Endothelial cell of umbilical vein (primary cell): ENCODE data around the gene HCFC1R1. TPM values are rescaled to one million over a fixed set of nuclear protein-coding genes. Genes with fewer than 3 reads are reported as not detected.

Experiments
- BruUV-seq: library from RNA; stranded (reverse); fragments of 400-500 nt; replicated peaks from 2 replicates; lab custom pipeline; 2021; lab: Mats Ljungman, UMichigan
- CTCF ChIA-PET: fragments of 300-600, 350-600 bp; sonication (Branson Sonifier 250); formaldehyde crosslinking; loops from one replicate; lab custom pipeline; 2021; ENCODE audit warnings: antibody characterized with exemption, inconsistent platforms; lab: Charles Lee
- POLR2A ChIA-PET: fragments of 300-600, 350-600 bp; sonication (Branson Sonifier 250); formaldehyde crosslinking; loops from one replicate; lab custom pipeline; 2021; ENCODE audit warnings: antibody characterized with exemption, inconsistent platforms; lab: Charles Lee
- DNase-seq: peaks from one replicate; pipeline ENCODE4 v3.0.0-alpha.2; 2011; ENCODE audit warnings: low read depth, low spot score
- FAIRE-seq: peaks from 2 replicates; lab custom pipeline; 2011; peaks lifted over from hg19 to GRCh38; lab: Jason Lieb, UNC
- H2AFZ ChIP-seq: 2 replicates; pipeline ENCODE4 v1.6.0; 2012; ENCODE audit warnings: low read depth, low read length, control low read depth, inconsistent platforms
- H3K27ac ChIP-seq: 2 replicates; pipeline ENCODE4 v1.5.1; 2011; ENCODE audit warnings: low read depth, mild to moderate bottlenecking, control low read depth, low read length, moderate library complexity; ENCODE audit not compliant: insufficient read depth
- H3K27me3 ChIP-seq, 2 experiments: 2 replicates each; pipeline versions ENCODE4 v1.6.0 to v1.6.1; 2011; ENCODE audit warnings: low read length in 2 of 2, mixed read lengths in 1 of 2; ENCODE audit not compliant: control insufficient read depth in 2 of 2, insufficient read depth in 2 of 2
- H3K36me3 ChIP-seq, 2 experiments: 2 replicates in 1 of 2; 3 replicates in 1 of 2; pipeline ENCODE4 v1.5.1; 2011; ENCODE audit warnings: low read length in 2 of 2, mild to moderate bottlenecking in 1 of 2, moderate library complexity in 1 of 2; ENCODE audit not compliant: control insufficient read depth in 2 of 2, insufficient read depth in 2 of 2; ENCODE audit errors: extremely low read depth in 1 of 2
- H3K4me1 ChIP-seq: 3 replicates; pipeline ENCODE4 v1.5.1; 2011; ENCODE audit warnings: mild to moderate bottlenecking, low read length; ENCODE audit not compliant: control insufficient read depth, insufficient read depth; ENCODE audit errors: extremely low read depth
- H3K4me2 ChIP-seq: 2 replicates; pipeline ENCODE4 v1.6.1; 2011; ENCODE audit warnings: low read length, control low read depth, mixed read lengths; ENCODE audit not compliant: insufficient read depth
- H3K4me3 ChIP-seq, 3 experiments: fragments of 200-600 bp in 1 of 3; sonication (generic), shearing (Covaris generic) in 1 of 3; replicated peaks in 1 of 3; 2 replicates each; pipeline ENCODE4 v1.5.1; 2011 to 2016; ENCODE audit warnings: control low read depth in 3 of 3, low read length in 3 of 3, mild to moderate bottlenecking in 2 of 3, inconsistent platforms in 1 of 3, low read depth in 1 of 3, moderate library complexity in 1 of 3; ENCODE audit not compliant: insufficient read depth in 1 of 3
- H3K79me2 ChIP-seq: 2 replicates; pipeline ENCODE4 v1.6.0; 2012; ENCODE audit warnings: low read length, inconsistent platforms; ENCODE audit not compliant: control insufficient read depth, insufficient read depth
- H3K9ac ChIP-seq: replicated peaks from 2 replicates; pipeline ENCODE3; 2011; ENCODE audit warnings: low read length, control low read depth; ENCODE audit not compliant: insufficient read depth; ENCODE audit errors: extremely low read depth
- H3K9me1 ChIP-seq: replicated peaks from 3 replicates; pipeline ENCODE4 v1.6.0; 2011; ENCODE audit warnings: mild to moderate bottlenecking, low read length; ENCODE audit not compliant: control insufficient read depth, insufficient read depth; ENCODE audit errors: extremely low read depth
- H3K9me3 ChIP-seq: replicated peaks from 2 replicates; pipeline ENCODE4 v1.5.1; 2012; ENCODE audit warnings: low read length, inconsistent platforms; ENCODE audit not compliant: control insufficient read depth, insufficient read depth
- H4K20me1 ChIP-seq: replicated peaks from 2 replicates; pipeline ENCODE3; 2011; ENCODE audit warnings: mild to moderate bottlenecking, low read length; ENCODE audit not compliant: control insufficient read depth, insufficient read depth; ENCODE audit errors: extremely low read depth
- EZH2 ChIP-seq: IDR thresholded peaks from 2 replicates; pipeline ENCODE4 v1.6.1; 2012; ENCODE audit warnings: borderline replicate concordance, low read depth, mild to moderate bottlenecking, moderate library complexity, low read length, inconsistent platforms; ENCODE audit not compliant: severe bottlenecking
- FOS ChIP-seq: IDR thresholded peaks from 2 replicates; pipeline ENCODE4 v1.6.1; 2011; ENCODE audit warnings: mild to moderate bottlenecking, low read length, moderate library complexity, borderline replicate concordance; ENCODE audit not compliant: insufficient read depth
- GATA2 ChIP-seq: IDR thresholded peaks from 2 replicates; pipeline ENCODE4 v1.7.0; 2011; ENCODE audit warnings: low read depth, mild to moderate bottlenecking, moderate library complexity, mixed read lengths, low read length; ENCODE audit not compliant: insufficient read length, insufficient read depth
- JUN ChIP-seq: IDR thresholded peaks from 2 replicates; pipeline ENCODE4 v1.6.1; 2011; ENCODE audit warnings: borderline replicate concordance, low read depth; ENCODE audit not compliant: insufficient read length, insufficient read depth
- MAX ChIP-seq: IDR thresholded peaks from 2 replicates; pipeline ENCODE4 v1.6.1; 2011; ENCODE audit not compliant: insufficient read depth, insufficient read length
- MYC ChIP-seq: IDR thresholded peaks from one replicate; pipeline ENCODE4 v1.6.1; 2011; ENCODE audit warnings: mild to moderate bottlenecking, low read depth, low read length
- POLR2A ChIP-seq: IDR thresholded peaks from 2 replicates; pipeline ENCODE4 v1.6.1; 2012; ENCODE audit warnings: low read depth, mild to moderate bottlenecking, control low read depth, low read length
- POLR2AphosphoS5 ChIP-seq: IDR thresholded peaks from 2 replicates; pipeline ENCODE4 v1.6.1; 2012; ENCODE audit warnings: low read depth, mild to moderate bottlenecking, control low read depth, low read length, moderate library complexity; ENCODE audit not compliant: insufficient read depth
- dilution Hi-C: fragments of 300-500 bp; cut with MboI; formaldehyde crosslinking; loops from one replicate; pipeline ENCODE4 v1.15.0; 2019; ENCODE audit warnings: low sequenced_read_pairs; ENCODE audit not compliant: extremely low pct_ligation_motif_present
- intact Hi-C: fragments of 100-400 bp; cut with micrococcal nuclease; formaldehyde crosslinking; loops from one replicate; pipeline ENCODE4 v1.10.0; 2022
- polyA plus RNA-seq, 4 experiments: library from polyadenylated mRNA; depleted of rRNA in 3 of 4; stranded (reverse) in 3 of 4; unstranded in 1 of 4; fragments of >200 nt; gene quantifications; 2 replicates each; pipeline versions ENCODE4 v1.2.1 to v1.2.3, GENCODE V29; 2011 to 2012; ENCODE audit warnings: missing spikeins in 1 of 4
- total RNA-seq: library from RNA; stranded (reverse); gene quantifications from 2 replicates; pipeline ENCODE4 v1.2.3, GENCODE V29; 2021
- TF ChIP-seq, protein P1 (sequence below), 2 donors: IDR thresholded peaks; 1 replicate in 1 of 2; 2 replicates in 1 of 2; pipeline ENCODE4 v1.5.1; 2011; ENCODE audit warnings: low read length in 2 of 2, mild to moderate bottlenecking in 2 of 2, moderate library complexity in 2 of 2, control low read depth in 1 of 2, inconsistent platforms in 1 of 2, low read depth in 1 of 2; ENCODE audit not compliant: insufficient read depth in 1 of 2; ENCODE audit errors: extremely low read depth in 1 of 2

The HCFC1R1 gene
- total and polyA plus RNA-seq, 2 donors (not counting 3 experiments of a cell fraction or from before 2014, with no cell fraction given), result 28.7 to 49.3 TPM

DNA sequence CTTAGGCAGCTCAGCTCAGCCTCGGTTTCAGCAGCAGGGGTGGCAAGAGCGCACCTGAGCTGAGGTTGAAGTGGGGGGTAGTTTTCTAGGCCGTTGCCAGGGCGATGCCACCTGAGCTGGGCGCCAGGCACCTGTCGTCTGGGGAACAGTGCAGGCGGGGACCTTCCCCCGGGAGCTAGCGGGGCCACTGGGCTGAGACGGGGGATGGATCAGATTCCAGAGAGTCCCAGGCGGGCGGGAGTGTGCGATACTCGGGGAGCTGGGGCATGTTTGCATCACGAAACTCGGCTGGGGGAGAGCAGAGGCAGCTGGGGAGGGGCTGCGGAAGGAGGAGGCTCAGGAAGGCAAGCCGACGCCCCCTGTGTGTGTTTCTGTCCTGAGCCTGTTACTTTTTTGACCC is 11.5 kb downstream of the HCFC1R1 start:
- POLR2A ChIA-PET, result interaction anchor here (0.6 kb wide), 1 partner anchor 8 kb away, joined by 4 read pairs; no protein-coding TSS in a partner anchor
- no peak for FAIRE-seq
- intact Hi-C loops, result no loop called here
- H3K9me3 ChIP-seq, result no peaks in the 10 kb centered on the region
- peaks cover 21 to 22% of the 10 kb centered on the region in 2 experiments for H3K27me3 ChIP-seq
- H3K4me3 ChIP-seq, result no peak overlapping the region
- H3K4me2 ChIP-seq, result no peak overlapping the region
- BruUV-seq, result no TSS peak
- no peak overlapping the region for H2AFZ ChIP-seq
- H3K36me3 ChIP-seq, result no peaks in the 10 kb centered on the region
- CTCF ChIA-PET, result interaction anchor here (0.8 to 1.2 kb wide), 2 partner anchors 16 to 19 kb away, joined by 5 to 6 read pairs; no protein-coding TSS in a partner anchor
- peaks cover 13% of the 10 kb centered on the region for H3K4me1 ChIP-seq
- dilution Hi-C loops, result no loop called here
- TF ChIP-seq MAX, result no peak
- peak; percentile 62 for TF ChIP-seq EZH2
- no peaks in the 10 kb centered on the region for H3K9me1 ChIP-seq
- no peak for DNase-seq
- H3K27ac ChIP-seq, result no peak overlapping the region
- no peak overlapping the region for H3K9ac ChIP-seq
- no peaks in the 10 kb centered on the region for H4K20me1 ChIP-seq
- H3K79me2 ChIP-seq, result no peaks in the 10 kb centered on the region

DNA sequence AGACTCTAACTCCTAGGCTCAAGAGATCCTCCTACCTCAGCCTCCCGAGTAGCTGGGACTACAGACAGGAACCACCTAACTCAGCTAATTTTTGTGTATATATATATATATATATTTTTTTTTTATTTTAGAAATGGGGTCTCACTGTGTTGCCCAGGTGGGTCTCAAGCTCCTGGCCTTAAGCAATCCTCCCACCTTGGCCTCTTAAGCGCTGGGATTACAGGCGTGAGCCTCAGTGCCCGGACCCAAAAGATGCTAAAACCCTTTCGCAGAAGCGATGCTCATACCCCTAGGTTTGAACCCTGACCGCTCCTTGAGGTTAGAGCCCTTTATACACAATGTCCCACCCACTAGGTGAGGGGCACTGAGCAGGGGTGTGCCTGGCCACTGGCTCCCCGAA is 13.2 kb downstream of the HCFC1R1 start:
- intact Hi-C loops, result no loop called here
- dilution Hi-C loops, result no loop called here
- Histone ChIP-seq H3K4me1 (peaks cover 13% of the 10 kb centered on the region), H3K9ac (no peak overlapping the region), H4K20me1 (no peaks in the 10 kb centered on the region), H3K79me2 (no peaks in the 10 kb centered on the region), H3K27ac (no peak overlapping the region), H3K27me3 (peaks cover 20 to 21% of the 10 kb centered on the region in 2 experiments), H3K9me1 (no peaks in the 10 kb centered on the region), H3K9me3 (no peaks in the 10 kb centered on the region), H3K4me3 (no peak overlapping the region), H3K4me2 (no peak overlapping the region), H3K36me3 (no peaks in the 10 kb centered on the region), H2AFZ (no peak overlapping the region)
- no peak for DNase-seq
- TF ChIP-seq POLR2A (no peak), POLR2AphosphoS5 (no peak), FOS (no peak), JUN (no peak), MYC (no peak), MAX (no peak), GATA2 (no peak), EZH2 (no peak)
- TF ChIP-seq, protein P1, sequence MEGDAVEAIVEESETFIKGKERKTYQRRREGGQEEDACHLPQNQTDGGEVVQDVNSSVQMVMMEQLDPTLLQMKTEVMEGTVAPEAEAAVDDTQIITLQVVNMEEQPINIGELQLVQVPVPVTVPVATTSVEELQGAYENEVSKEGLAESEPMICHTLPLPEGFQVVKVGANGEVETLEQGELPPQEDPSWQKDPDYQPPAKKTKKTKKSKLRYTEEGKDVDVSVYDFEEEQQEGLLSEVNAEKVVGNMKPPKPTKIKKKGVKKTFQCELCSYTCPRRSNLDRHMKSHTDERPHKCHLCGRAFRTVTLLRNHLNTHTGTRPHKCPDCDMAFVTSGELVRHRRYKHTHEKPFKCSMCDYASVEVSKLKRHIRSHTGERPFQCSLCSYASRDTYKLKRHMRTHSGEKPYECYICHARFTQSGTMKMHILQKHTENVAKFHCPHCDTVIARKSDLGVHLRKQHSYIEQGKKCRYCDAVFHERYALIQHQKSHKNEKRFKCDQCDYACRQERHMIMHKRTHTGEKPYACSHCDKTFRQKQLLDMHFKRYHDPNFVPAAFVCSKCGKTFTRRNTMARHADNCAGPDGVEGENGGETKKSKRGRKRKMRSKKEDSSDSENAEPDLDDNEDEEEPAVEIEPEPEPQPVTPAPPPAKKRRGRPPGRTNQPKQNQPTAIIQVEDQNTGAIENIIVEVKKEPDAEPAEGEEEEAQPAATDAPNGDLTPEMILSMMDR (IDR thresholded peaks at IDR 0.05; ENCODE audit: extremely low read depth in 1 of 2, insufficient read depth in 1 of 2, low read depth in 1 of 2, low read length in 2 of 2), result no peak
- FAIRE-seq, result no peak
- BruUV-seq, result no TSS peak
- ChIA-PET CTCF (interaction anchor here (1.8 to 2.0 kb wide), 3 partner anchors 10 to 41 kb away, joined by 4 to 9 read pairs (median 7); partner anchors contain the start of genes PAQR4 and TNFRSF12A), POLR2A (interaction anchor here (1.2 kb wide), 1 partner anchor 9 kb away, joined by 6 read pairs; the partner anchor contains the start of gene TNFRSF12A)
